Epidermal melanocyte (primary cell): ENCODE data around the gene RNU6-1.

Experiments used
- DNase-seq: peaks from one replicate; pipeline ENCODE4 v3.0.0; 2011; ENCODE audit warnings: low spot score; ENCODE audit not compliant: insufficient read length

The RNU6-1 gene

DNA sequence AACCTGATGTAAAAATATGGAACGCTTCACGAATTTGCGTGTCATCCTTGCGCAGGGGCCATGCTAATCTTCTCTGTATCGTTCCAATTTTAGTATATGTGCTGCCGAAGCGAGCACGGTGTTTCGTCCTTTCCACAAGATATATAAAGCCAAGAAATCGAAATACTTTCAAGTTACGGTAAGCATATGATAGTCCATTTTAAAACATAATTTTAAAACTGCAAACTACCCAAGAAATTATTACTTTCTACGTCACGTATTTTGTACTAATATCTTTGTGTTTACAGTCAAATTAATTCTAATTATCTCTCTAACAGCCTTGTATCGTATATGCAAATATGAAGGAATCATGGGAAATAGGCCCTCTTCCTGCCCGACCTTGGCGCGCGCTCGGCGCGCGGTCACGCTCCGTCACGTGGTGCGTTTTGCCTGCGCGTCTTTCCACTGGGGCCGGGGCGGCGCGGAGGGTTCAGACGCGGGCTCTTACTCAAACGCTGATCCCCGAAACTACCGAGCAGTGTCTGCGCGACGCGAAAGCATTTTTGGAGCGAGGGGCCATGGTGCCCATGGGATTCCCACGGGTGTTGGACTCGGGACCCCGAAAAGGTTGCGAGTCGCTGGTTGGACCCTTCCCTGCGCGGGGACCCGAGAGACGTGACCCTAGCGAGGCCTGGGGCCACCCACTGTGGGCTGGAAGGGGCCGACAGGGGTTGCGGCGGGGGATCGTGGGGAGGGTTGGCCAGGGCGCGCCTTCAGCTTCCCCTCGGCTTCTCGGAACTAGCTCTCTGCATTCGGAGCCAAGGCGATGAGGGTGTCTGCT, at the start of gene RNU6-1:
Gene RNU6-1, minus strand, starts transcription at position 117 of the 820 bp plus-strand sequence.
- DNase-seq, result peak; percentile 95

DNA sequence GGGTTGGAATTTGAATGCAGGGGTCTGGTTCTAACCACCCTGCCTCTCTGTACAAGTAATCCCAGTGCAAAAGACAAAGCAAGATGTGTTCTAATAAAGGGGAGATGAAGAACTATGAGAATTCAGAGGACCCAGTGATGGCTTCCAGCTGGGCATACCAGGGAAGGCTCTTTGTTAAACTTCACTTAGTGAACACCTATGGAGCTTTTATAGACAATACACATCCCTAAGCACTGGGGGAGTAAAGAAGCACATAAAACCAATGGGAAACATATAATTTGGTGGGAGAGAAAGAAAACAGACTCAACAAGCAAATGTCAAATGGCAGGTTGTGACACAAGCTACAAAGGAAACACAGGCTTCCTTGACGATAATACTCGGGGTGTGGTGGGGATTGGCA, 47.9 kb upstream of the RNU6-1 start:
- DNase-seq, result no peak

DNA sequence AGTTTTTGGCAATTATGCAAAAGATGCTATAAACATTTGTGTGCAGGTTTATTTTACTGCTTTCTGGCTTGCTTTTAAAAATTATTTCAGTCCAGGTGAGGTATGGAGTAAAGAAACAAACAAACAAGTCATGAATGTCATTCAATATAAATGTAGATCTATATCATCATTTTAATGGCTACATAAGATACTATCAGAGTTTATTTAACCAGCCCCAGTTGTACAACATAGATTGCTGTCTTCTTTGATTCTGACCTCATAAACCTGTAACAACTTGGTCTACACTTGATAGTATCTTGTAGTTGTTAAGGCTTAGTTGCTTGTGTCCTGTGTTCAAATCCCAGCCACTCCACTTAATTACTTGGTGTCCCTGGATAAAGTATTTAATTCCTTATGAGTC, 46.0 kb upstream of the RNU6-1 start:
- no peak for DNase-seq

DNA sequence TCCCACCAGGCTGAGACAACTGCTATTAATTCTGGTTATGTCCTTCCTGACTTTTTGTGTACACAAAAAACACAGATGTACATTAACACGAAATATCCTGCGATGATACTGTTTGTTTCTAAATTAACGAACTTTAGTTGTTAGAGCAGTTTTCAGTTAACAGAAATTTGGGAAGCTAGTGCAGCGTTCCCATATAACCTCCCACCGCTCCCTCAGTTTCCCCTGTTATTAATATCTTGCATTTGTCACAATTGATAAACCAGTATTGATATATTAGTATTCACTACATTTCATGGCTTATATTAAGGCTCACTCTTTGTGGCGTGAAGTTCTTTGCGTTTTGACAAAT, 45.3 kb upstream of the RNU6-1 start:
- no peak for DNase-seq

GRCh38 chr15:67884514-67885174, 44.8 kb upstream of the RNU6-1 start:
- peak; percentile 65 for DNase-seq

- DNase-seq, result no peak
Observed at GRCh38 chr15:67884009-67884408, 44.2 kb upstream of the RNU6-1 start.

DNA sequence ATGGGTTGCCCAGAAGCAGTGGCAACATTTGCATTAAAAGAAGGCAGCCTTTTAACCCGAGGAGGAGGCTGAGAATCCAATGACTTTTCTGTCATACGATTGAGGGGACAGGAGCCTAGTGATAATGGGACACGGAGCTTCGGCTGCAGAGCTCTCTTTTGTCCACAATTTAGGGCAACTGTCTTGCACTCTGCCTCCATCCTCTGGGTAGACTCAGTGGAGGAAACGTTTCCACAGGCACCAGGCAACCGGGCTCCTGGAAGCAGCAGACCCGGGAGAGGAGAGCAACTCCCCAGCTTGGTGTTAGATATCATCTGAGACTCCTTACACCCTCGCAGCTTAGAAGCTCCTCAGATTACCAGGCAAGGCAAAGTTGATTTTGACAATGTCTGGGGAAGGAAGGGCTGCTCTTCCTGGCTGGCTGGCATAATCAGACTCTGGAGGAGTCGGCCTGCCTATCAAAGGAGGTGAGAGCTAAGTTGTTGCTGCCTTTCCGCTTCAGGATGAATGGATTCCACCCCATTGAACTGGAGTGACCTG, 43.5 kb upstream of the RNU6-1 start:
- no peak for DNase-seq

DNA sequence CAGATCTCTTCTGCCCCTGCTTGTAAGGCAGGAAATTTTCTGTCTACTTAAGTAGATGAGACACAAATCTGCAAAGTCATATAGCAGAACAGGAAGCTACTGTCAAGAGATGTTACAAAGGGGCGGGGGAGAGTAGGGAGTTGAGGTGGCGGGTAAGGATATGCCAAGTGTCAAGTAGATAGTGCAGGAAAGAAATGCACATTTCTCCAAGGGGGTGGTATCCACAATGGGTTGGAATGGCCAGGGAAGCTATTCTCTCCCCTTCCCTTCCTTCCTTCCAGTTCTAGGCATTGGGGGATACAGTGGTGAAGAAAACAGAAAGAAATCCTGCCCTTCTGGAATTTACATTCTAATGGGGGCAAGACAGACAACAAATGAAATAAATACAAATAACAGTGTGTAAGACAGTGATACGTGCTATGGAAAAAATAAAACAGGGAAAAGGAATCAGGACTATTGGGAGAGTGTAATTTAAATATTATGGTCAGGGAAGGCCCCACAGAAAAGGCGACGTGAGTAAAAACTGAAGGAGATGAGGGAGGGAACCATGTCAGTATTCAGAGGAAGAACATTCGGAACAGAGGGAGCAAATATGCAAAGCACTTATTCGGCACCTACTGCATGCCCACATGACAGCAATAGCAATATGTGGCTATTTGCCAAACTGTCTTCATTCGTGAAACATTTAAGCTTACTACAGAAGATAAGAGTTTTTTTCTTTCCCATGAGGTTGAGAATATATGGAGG, 42.8 kb upstream of the RNU6-1 start:
- no peak for DNase-seq

DNA sequence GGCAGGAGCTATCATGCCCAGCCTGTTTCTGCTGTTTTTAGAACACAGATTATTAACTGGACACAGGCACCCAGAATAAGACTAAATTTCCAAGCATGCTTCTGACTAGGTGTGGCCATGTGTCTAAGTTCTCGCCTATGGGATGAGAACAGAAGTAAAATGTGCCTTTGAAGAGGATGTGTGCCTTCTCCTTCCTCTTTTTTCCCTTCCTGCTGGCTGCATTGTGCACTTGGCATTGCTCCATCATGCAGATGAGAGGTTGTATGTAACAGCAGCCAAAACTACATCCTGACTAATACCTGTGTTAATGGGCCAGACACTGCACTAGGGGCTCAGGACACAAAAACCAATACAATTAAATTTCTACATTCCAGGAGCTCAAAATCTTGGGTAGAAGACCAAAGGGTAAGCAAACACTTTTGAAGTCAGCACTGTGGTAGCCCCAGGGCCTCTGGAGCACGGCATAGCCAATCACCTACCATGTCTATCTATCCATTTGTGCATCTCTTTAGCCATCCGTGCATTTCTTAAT, 40.9 kb upstream of the RNU6-1 start:
- DNase-seq, result no peak

- no peak for DNase-seq
Observed at GRCh38 chr15:67879440-67880129, 39.7 kb upstream of the RNU6-1 start.

- DNase-seq, result no peak
Observed at GRCh38 chr15:67878712-67879206, 38.9 kb upstream of the RNU6-1 start.

GRCh38 chr15:67873777-67874176, 33.9 kb upstream of the RNU6-1 start:
- DNase-seq, result no peak

GRCh38 chr15:67870868-67871408, 31.1 kb upstream of the RNU6-1 start:
- no peak for DNase-seq

DNA sequence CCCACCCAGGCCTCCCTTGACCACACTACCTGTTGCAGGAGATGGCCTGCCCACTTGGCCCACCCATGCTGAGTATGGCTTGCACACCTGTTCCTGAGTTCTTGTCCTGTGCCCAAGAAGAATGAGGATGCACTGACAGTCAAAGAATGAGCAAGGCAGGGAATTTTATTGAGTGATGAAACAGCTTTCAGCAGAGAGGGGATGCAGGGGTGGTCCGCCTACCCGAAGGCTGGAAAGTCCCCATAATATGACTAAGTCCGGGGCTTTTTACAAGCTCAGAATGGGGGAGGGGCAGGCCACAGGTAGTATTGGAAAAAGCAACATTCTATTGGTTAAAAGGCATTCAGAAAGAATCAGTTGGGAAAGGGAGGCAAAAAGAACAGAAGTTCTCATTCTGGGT, 29.9 kb upstream of the RNU6-1 start:
- DNase-seq, result no peak

DNA sequence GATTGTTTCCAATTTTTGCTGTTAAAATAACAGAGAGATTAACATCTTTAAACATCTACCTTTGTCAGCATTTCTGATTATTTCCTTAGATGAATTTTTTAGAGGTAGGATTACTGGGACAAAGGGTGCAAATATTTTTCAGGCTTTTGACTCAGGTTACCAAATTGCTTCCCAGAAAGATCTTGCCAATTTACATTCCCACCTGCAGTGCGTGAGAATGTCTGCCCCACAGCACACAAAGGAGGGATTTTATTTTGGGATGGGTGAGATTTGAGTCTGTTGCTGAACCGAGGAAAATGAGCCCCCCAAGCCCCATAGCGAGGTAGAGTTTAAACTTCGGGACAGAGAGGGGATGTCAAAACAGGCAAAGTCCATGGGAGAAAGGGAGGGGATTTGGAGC, 25.9 kb upstream of the RNU6-1 start:
- DNase-seq, result no peak

DNA sequence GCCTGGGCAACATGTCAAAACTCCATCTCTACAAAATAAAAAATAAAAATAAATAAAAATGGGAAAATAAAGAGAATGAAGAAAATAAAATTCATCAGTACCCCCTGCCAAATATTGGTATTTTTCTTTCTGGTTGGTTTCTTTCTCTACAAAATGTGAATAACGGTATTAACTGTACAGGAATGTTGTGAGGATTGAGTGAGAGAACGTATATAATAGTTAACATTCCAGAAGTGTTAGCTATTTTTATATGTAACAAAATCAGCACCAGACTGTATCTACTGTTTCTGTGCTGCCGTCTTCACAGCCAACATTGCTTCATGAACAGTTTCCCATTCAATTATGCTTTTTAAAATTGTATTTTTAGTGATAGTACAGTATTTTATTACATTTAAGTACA, 25.5 kb upstream of the RNU6-1 start:
- no peak for DNase-seq

DNA sequence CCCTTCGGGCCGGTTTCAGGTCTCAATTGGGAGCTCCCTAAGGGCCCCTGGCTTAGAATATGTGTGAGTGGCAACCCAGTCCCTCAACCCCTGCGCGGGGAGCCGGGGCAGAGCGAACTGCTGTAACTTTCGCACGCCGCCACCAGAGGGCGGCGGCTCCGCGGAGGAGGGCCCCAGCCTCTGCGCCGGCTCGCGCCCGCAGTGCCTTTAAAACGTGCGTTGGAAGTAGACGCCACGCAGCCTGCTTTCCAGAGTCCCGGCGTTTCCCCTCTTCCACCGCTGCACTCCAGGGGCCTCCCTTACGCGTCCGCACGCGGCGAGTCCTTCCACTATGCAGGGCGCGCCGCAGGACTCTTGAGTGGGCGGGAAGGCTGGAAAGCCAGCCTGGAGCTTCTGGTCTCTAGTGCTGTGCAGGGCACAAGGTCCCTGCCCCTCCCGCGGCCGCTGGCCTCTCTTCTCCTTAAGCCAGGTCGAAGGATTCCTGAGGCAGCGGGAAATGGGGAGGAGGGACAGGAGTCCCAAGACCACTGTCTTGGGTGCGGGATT, 23.7 kb upstream of the RNU6-1 start:
- no peak for DNase-seq

DNA sequence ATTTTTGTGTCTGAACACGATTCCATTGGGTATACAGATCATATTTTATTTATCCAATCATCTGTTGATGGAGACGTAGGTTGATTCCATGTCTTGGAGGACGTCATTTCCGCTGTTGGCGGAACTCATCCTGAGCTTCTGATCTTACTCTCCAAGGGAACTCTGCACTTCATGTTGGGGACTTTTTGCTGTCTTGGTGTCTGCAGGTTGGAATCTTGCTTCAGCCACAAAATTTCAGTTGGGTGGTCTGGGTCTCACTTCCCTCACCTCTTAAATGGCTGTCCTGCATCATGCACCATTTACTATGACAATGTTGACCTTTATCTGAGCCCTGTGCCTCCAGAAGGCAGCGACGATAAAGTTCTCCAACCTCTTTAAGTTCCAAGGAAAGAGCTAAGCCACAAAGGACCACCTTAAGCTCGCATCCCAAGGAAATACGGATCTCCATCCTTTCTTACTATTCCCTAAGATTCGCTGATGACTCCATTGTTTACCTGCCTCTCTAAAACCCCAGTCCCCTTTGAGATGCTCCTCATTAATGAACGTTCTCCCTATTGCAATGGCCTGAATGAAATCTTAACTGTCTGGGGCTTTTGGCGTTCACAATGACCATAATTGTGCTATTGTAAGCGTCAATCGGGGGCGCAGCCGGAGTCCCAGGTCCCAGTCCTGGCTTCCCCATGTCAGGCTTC, 23.1 kb upstream of the RNU6-1 start:
- no peak for DNase-seq

DNA sequence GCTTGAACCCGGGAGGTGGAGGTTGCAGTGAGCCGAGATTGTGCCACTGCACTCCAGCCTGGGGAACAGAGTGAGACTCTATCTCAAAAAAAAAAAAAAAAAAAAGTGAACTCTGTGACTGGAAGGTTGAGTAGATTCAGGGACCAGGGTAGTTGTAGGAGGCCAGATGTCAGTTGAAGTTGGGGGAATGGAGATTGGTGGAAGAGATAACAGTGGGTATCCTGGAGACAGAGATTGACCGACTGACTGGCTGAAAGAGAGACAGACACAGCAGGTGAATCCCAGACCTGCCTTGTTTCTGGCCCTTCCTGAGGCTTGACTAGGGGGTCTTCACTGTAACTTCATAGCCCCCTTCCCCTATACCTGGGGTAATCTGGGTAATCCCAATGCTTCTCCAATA, 22.1 kb upstream of the RNU6-1 start:
- no peak for DNase-seq
